ENCODE measurements around the gene PPFIBP1. TPM values are rescaled to one million over a fixed set of nuclear protein-coding genes. Genes with fewer than 3 reads are reported as not detected.

PPFIBP1 gene
- total RNA-seq, 1 donor from 2014 or later = 330 TPM

- intact Hi-C loops (cut with DNase I) = no loop called here
- DNase-seq (ENCODE audit: missing footprints) (no peak), ATAC-seq (no peak)
These were observed 29.0 kb downstream of the PPFIBP1 start for GRCh38 chr12:27552886-27553560.

GRCh38 chr12:27553941-27554340, 29.9 kb downstream of the PPFIBP1 start:
- DNase-seq (ENCODE audit: missing footprints) = no peak
- intact Hi-C loops (cut with DNase I) = loop anchor here (2.0 kb wide), 1 partner anchor 15 kb away; no protein-coding TSS in a partner anchor
- no peak for ATAC-seq

GRCh38 chr12:27554421-27555186, 30.6 kb downstream of the PPFIBP1 start:
- intact Hi-C loops (cut with DNase I) = loop anchor here (2.0 to 5.0 kb wide), 2 partner anchors 16 to 38 kb away; no protein-coding TSS in a partner anchor
- ATAC-seq (peak; percentile 87), DNase-seq (ENCODE audit: missing footprints) (peak; percentile 82)

GRCh38 chr12:27555361-27555760, 31.4 kb downstream of the PPFIBP1 start:
- no peak for ATAC-seq
- intact Hi-C loops (cut with DNase I) = loop anchor here (2.0 to 5.0 kb wide), 2 partner anchors 17 to 37 kb away; no protein-coding TSS in a partner anchor
- no peak for DNase-seq (ENCODE audit: missing footprints)

GRCh38 chr12:27555925-27556778, 32.1 kb downstream of the PPFIBP1 start:
- ATAC-seq = no peak
- intact Hi-C loops (cut with DNase I) = loop anchor here (2.0 to 5.0 kb wide), 2 partner anchors 17 to 36 kb away; no protein-coding TSS in a partner anchor
- no peak for DNase-seq (ENCODE audit: missing footprints)

- DNase-seq (ENCODE audit: missing footprints) (no peak), ATAC-seq (no peak)
- intact Hi-C loops (cut with DNase I) = loop anchor here (5.0 kb wide), 1 partner anchor 33 kb away; no protein-coding TSS in a partner anchor
These were observed 36.1 kb downstream of the PPFIBP1 start for GRCh38 chr12:27560126-27560525.

GRCh38 chr12:27561535-27562350, 37.7 kb downstream of the PPFIBP1 start:
- no peak for DNase-seq (ENCODE audit: missing footprints)
- ATAC-seq = peak; percentile 77
- intact Hi-C loops (cut with DNase I) = loop anchor here (5.0 kb wide), 1 partner anchor 34 kb away; no protein-coding TSS in a partner anchor

- no peak for ATAC-seq
- no peak for DNase-seq (ENCODE audit: missing footprints)
- intact Hi-C loops (cut with DNase I) = loop anchor here (5.0 kb wide), 1 partner anchor 37 kb away; no protein-coding TSS in a partner anchor
These were observed 40.7 kb downstream of the PPFIBP1 start for GRCh38 chr12:27564612-27565213.

GRCh38 chr12:27566159-27566558, 42.2 kb downstream of the PPFIBP1 start:
- intact Hi-C loops (cut with DNase I) = no loop called here
- ATAC-seq (no peak), DNase-seq (ENCODE audit: missing footprints) (no peak)

- ATAC-seq (no peak), DNase-seq (ENCODE audit: missing footprints) (no peak)
- intact Hi-C loops (cut with DNase I) = no loop called here
These were observed 42.6 kb downstream of the PPFIBP1 start for GRCh38 chr12:27566626-27567025.

GRCh38 chr12:27571463-27571862, 47.5 kb downstream of the PPFIBP1 start:
- no peak for ATAC-seq
- DNase-seq (ENCODE audit: missing footprints) = no peak
- intact Hi-C loops (cut with DNase I) = no loop called here

GRCh38 chr12:27572486-27573255, 48.7 kb downstream of the PPFIBP1 start:
- ATAC-seq (no peak), DNase-seq (ENCODE audit: missing footprints) (no peak)
- intact Hi-C loops (cut with DNase I) = no loop called here

GRCh38 chr12:27573972-27574371, 50.0 kb downstream of the PPFIBP1 start:
- intact Hi-C loops (cut with DNase I) = no loop called here
- DNase-seq (ENCODE audit: missing footprints) (no peak), ATAC-seq (no peak)

GRCh38 chr12:27575090-27575761, 51.2 kb downstream of the PPFIBP1 start:
- no peak for ATAC-seq
- intact Hi-C loops (cut with DNase I) = no loop called here
- no peak for DNase-seq (ENCODE audit: missing footprints)

- DNase-seq (ENCODE audit: missing footprints) (no peak), ATAC-seq (no peak)
- intact Hi-C loops (cut with DNase I) = no loop called here
These were observed 51.7 kb downstream of the PPFIBP1 start for GRCh38 chr12:27575762-27576118.

- DNase-seq (ENCODE audit: missing footprints) = no peak
- intact Hi-C loops (cut with DNase I) = no loop called here
- ATAC-seq = no peak
These were observed 52.8 kb downstream of the PPFIBP1 start for GRCh38 chr12:27576667-27577347.
